Effector memory CD8-positive, alpha-beta T cell (primary cell): ENCODE data around the gene SPECC1L.

Experiments used
- ATAC-seq: fragments of 150-1000 bp; cut with Tn5 transposase; replicated peaks from 2 replicates; pipeline ENCODE4 v1.10.0; 2021; ENCODE audit warnings: mild to moderate bottlenecking, moderate library complexity
- DNase-seq, 3 experiments: peaks; one replicate each; pipeline ENCODE4 v3.0.0; 2021
- H3K27ac Mint-ChIP-seq, 2 donors: one replicate each; pipeline ENCODE4 v1.8.0; 2022; ENCODE audit warnings: mild to moderate bottlenecking in 2 of 2, mixed read lengths in 2 of 2, moderate library complexity in 2 of 2
- H3K27me3 Mint-ChIP-seq, 2 donors: one replicate each; pipeline ENCODE4 v1.8.0; 2022; ENCODE audit warnings: mixed read lengths in 2 of 2
- H3K36me3 Mint-ChIP-seq: one replicate; pipeline ENCODE4 v1.8.0; 2022; ENCODE audit warnings: mild to moderate bottlenecking, moderate library complexity, mixed read lengths; ENCODE audit not compliant: insufficient read depth
- H3K4me1 Mint-ChIP-seq, 2 donors: one replicate each; pipeline ENCODE4 v1.8.0; 2022; ENCODE audit warnings: low read depth in 2 of 2, mixed read lengths in 2 of 2
- H3K4me3 Mint-ChIP-seq, 2 donors: one replicate each; pipeline ENCODE4 v1.8.0; 2022; ENCODE audit warnings: mild to moderate bottlenecking in 2 of 2, mixed read lengths in 2 of 2, moderate library complexity in 2 of 2
- H3K9me3 Mint-ChIP-seq, 2 donors: one replicate each; pipeline ENCODE4 v1.8.0; 2022; ENCODE audit warnings: mixed read lengths in 2 of 2
- total RNA-seq, 9 experiments: gene quantifications; one replicate each; lab custom pipeline; 2026; lab: John Stamatoyannopoulos, UW

Gene SPECC1L, protein sequence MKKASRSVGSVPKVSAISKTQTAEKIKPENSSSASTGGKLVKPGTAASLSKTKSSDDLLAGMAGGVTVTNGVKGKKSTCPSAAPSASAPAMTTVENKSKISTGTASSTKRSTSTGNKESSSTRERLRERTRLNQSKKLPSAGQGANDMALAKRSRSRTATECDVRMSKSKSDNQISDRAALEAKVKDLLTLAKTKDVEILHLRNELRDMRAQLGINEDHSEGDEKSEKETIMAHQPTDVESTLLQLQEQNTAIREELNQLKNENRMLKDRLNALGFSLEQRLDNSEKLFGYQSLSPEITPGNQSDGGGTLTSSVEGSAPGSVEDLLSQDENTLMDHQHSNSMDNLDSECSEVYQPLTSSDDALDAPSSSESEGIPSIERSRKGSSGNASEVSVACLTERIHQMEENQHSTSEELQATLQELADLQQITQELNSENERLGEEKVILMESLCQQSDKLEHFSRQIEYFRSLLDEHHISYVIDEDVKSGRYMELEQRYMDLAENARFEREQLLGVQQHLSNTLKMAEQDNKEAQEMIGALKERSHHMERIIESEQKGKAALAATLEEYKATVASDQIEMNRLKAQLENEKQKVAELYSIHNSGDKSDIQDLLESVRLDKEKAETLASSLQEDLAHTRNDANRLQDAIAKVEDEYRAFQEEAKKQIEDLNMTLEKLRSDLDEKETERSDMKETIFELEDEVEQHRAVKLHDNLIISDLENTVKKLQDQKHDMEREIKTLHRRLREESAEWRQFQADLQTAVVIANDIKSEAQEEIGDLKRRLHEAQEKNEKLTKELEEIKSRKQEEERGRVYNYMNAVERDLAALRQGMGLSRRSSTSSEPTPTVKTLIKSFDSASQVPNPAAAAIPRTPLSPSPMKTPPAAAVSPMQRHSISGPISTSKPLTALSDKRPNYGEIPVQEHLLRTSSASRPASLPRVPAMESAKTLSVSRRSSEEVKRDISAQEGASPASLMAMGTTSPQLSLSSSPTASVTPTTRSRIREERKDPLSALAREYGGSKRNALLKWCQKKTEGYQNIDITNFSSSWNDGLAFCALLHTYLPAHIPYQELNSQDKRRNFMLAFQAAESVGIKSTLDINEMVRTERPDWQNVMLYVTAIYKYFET
- 20.2 to 40.5 (median 29.0) reads per million in 9 experiments for total RNA-seq

- Mint-ChIP-seq H3K27me3 (no peaks in the 10 kb centered on the region), H3K36me3 (peaks cover 7% of the 10 kb centered on the region), H3K27ac (peak within 1 kb of the TSS; percentile 72 to 86), H3K4me1 (peaks cover 20 to 33% of the 10 kb centered on the region in 2 donors), H3K4me3 (peak within 1 kb of the TSS; percentile 82 to 88), H3K9me3 (no peaks in the 10 kb centered on the region)
- DNase-seq (peak; percentile 87 to 91 (median 91)), ATAC-seq (peak; percentile 89)
Observed at GRCh38 chr22:24270556-24271385, at the start of gene SPECC1L. Gene SPECC1L, plus strand, starts transcription at chr22:24270831. Its CDS starts 31,401 bp downstream, at chr22:24302232.

DNA sequence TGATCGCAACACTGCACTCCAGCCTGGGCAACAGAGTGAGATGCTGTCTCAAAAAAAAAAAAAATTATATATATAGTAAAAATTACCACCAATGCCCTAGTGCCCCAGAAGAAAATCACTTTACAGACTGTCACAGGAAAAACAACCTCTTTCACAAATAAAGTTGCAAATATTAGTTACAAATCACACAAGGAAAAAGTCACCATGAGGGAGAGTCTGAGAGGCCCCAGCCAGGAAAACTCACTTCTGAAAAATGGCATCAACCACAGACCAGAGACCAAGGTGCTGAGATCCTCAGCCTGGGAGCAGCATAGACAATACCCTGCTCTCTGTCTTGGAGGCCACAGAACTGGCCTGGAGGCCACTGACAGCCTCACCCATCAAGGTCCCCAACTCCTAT lies 46.2 kb upstream of the SPECC1L start:
- no peak for DNase-seq
- Mint-ChIP-seq H3K4me3 (no peak overlapping the region), H3K4me1 (no peaks in the 10 kb centered on the region), H3K27ac (no peak overlapping the region), H3K27me3 (peaks cover 0 to 8% of the 10 kb centered on the region in 2 donors), H3K9me3 (no peaks in the 10 kb centered on the region), H3K36me3 (no peaks in the 10 kb centered on the region)
- no peak for ATAC-seq

DNA sequence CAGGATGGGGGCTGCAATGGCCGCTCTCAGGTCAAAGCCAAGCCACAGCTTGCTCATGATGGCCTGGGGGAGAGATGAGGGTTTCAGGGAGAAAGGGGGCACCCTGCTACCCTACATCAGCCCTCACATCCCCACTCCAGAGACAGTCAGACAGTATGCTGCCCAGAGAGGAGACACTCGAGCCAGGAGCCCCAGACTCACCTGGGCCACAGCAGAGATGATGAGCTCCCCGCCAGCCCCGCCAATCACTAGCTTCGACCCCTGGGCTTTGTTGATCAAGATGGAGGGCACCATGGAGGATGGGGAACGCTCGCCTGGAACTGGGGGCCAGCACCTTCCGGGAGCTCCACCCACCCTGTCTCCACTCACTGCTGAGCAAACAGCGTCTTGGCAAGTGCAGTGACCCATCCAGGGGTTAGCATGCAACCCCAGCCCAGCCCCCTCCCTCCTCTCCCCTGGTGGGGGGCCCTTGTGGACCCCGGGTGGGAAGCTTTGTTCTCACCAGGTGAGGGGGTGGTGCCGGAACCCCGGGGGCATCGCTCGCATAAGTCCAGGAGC lies 45.5 kb upstream of the SPECC1L start:
- Mint-ChIP-seq H3K27me3 (peaks cover 0 to 2% of the 10 kb centered on the region in 2 donors), H3K9me3 (no peaks in the 10 kb centered on the region), H3K4me3 (no peak overlapping the region), H3K4me1 (no peaks in the 10 kb centered on the region), H3K27ac (no peak overlapping the region), H3K36me3 (no peaks in the 10 kb centered on the region)
- no peak for ATAC-seq
- no peak for DNase-seq

DNA sequence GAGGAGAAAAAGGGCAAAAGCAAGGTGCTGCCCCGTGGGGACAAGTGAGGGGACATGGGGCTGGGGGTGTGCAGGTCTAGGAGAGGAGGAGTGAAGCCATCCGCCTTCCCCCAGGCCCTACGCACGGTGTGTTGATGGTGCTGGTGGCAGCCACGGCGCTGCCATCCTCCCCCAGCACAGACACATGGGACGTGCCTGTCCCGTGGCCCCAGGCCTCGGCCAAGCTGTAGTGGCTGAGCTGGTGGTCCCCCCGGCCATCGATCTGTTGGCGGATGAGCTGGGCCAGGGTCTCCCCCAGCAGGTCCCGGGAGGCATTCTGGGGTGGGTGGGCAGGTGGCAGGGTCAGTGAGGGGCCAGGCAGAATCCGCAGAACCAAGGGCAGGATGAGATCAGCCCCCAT lies 44.7 kb upstream of the SPECC1L start:
- Mint-ChIP-seq H3K36me3 (no peaks in the 10 kb centered on the region), H3K4me3 (no peak overlapping the region), H3K27ac (peak overlapping the region in 1 of 2 donors; percentile 36), H3K9me3 (no peaks in the 10 kb centered on the region), H3K4me1 (no peaks in the 10 kb centered on the region), H3K27me3 (no peaks in the 10 kb centered on the region)
- ATAC-seq (no peak), DNase-seq (no peak)

DNA sequence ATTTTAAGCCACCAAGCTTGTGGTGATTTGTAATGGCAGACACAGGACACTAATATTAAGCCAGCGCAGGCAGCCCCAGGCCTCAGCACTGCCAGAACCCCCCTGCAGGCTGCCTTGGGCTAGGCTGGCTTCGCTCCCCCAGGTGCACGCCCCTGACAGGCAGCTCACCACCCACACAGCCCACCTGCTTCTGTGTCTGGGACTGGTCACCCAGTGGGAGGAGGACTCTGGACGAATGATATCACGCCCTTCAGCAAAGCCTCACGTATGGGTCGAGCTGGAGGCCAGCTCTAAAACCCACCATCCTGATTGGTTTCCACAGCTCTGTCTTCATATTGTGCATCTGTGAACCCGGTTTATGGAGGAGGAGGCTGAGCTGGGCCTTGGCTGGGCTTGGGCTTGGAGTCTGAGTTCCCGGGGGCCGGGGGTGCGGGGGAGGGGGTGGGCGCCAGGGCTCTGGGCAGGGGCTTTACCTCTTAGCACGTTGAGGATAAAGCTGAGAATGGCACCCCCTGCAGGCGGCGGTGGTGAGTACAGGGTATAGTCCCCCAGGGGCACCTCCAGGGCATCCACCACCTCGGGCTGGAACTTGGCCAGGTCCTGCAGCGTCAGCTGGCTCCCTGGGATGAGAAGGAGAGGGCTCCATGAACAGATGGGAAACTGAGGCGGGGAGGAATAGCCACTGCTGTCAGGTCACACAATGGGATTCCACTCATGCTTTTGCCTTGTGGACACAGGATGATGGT lies 39.5 kb upstream of the SPECC1L start:
- Mint-ChIP-seq H3K27me3 (peaks cover 0 to 4% of the 10 kb centered on the region in 2 donors), H3K36me3 (no peaks in the 10 kb centered on the region), H3K27ac (peak overlapping the region in 1 of 2 donors; percentile 11), H3K9me3 (no peaks in the 10 kb centered on the region), H3K4me1 (peaks cover 2 to 3% of the 10 kb centered on the region in 2 donors), H3K4me3 (no peak overlapping the region)
- ATAC-seq (peak; percentile 71), DNase-seq (peak; percentile 56 to 59 (median 59))

GRCh38 chr22:24231706-24232105 lies 38.9 kb upstream of the SPECC1L start:
- Mint-ChIP-seq H3K36me3 (no peaks in the 10 kb centered on the region), H3K4me1 (peaks cover 2 to 3% of the 10 kb centered on the region in 2 donors), H3K27me3 (peaks cover 0 to 4% of the 10 kb centered on the region in 2 donors), H3K9me3 (no peaks in the 10 kb centered on the region), H3K27ac (peak overlapping the region in 1 of 2 donors; percentile 11), H3K4me3 (no peak overlapping the region)
- no peak for DNase-seq
- no peak for ATAC-seq

DNA sequence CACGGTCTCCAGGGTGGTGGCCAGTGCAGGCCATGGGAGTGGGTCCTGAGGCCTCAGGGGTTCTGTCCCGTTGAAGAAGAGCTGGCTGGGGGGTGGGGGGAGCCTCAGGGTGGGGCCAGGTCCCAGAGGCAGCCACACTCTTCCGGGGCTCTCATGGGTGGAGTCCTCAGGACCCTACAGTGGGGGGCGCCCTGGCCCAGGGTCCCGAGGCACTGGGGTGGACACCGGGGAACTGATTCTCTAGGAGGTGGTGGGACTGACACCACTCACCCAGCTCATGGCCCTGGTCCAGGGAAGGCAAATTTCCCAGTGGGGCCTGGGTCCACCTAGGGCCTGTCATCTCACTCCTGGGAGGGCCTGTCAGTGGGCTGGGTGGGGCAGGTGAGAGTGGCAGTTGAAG lies 38.5 kb upstream of the SPECC1L start:
- no peaks in the 10 kb centered on the region for H3K36me3 Mint-ChIP-seq
- H3K27me3 Mint-ChIP-seq, result peaks cover 0 to 4% of the 10 kb centered on the region in 2 donors
- H3K4me1 Mint-ChIP-seq, result peaks cover 2 to 3% of the 10 kb centered on the region in 2 donors
- H3K9me3 Mint-ChIP-seq, result no peaks in the 10 kb centered on the region
- H3K4me3 Mint-ChIP-seq, result no peak overlapping the region
- no peak overlapping the region for H3K27ac Mint-ChIP-seq
- no peak for ATAC-seq
- no peak for DNase-seq

- ATAC-seq (no peak), DNase-seq (no peak)
- Mint-ChIP-seq H3K9me3 (no peaks in the 10 kb centered on the region), H3K36me3 (no peaks in the 10 kb centered on the region), H3K4me1 (peaks cover 2 to 3% of the 10 kb centered on the region in 2 donors), H3K27ac (no peak overlapping the region), H3K4me3 (no peak overlapping the region), H3K27me3 (peaks cover 0 to 4% of the 10 kb centered on the region in 2 donors)
Observed at GRCh38 chr22:24232725-24233124, 37.9 kb upstream of the SPECC1L start.

GRCh38 chr22:24233235-24233634 lies 37.4 kb upstream of the SPECC1L start:
- H3K4me3 Mint-ChIP-seq, result no peak overlapping the region
- no peaks in the 10 kb centered on the region for H3K9me3 Mint-ChIP-seq
- H3K36me3 Mint-ChIP-seq, result no peaks in the 10 kb centered on the region
- no peak for DNase-seq
- H3K27me3 Mint-ChIP-seq, result peaks cover 0 to 4% of the 10 kb centered on the region in 2 donors
- ATAC-seq, result no peak
- H3K4me1 Mint-ChIP-seq, result peaks cover 2 to 3% of the 10 kb centered on the region in 2 donors
- H3K27ac Mint-ChIP-seq, result no peak overlapping the region

DNA sequence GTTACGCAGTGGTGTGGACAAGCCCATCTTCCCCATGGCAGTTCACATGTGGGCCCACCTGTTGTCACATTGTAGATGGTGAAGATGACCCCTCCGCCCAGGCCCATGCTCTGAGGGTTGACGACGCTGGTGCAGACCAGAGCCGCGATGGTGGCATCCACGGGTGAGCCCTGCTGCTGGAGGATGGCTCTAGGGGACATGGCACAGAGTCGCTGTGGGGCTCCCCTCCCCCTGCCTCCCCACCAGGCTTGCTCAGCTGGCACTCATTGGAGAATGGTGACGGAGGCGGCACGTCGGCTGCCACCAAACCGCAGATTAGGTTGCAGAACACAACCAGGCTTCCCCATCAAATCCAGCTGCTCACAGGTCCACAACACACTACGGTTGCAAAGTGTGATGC lies 36.8 kb upstream of the SPECC1L start:
- Mint-ChIP-seq H3K4me1 (peaks cover 2 to 3% of the 10 kb centered on the region in 2 donors), H3K9me3 (no peaks in the 10 kb centered on the region), H3K27ac (no peak overlapping the region), H3K4me3 (no peak overlapping the region), H3K36me3 (no peaks in the 10 kb centered on the region), H3K27me3 (peaks cover 0 to 4% of the 10 kb centered on the region in 2 donors)
- no peak for ATAC-seq
- no peak for DNase-seq

GRCh38 chr22:24235315-24235714 lies 35.3 kb upstream of the SPECC1L start:
- no peaks in the 10 kb centered on the region for H3K36me3 Mint-ChIP-seq
- no peak overlapping the region for H3K4me3 Mint-ChIP-seq
- no peaks in the 10 kb centered on the region for H3K9me3 Mint-ChIP-seq
- H3K27me3 Mint-ChIP-seq, result peaks cover 0 to 4% of the 10 kb centered on the region in 2 donors
- peaks cover 2 to 3% of the 10 kb centered on the region in 2 donors for H3K4me1 Mint-ChIP-seq
- no peak overlapping the region for H3K27ac Mint-ChIP-seq
- ATAC-seq (no peak), DNase-seq (no peak)

- Mint-ChIP-seq H3K27ac (no peak overlapping the region), H3K9me3 (no peaks in the 10 kb centered on the region), H3K4me3 (no peak overlapping the region), H3K27me3 (no peaks in the 10 kb centered on the region), H3K36me3 (no peaks in the 10 kb centered on the region), H3K4me1 (no peaks in the 10 kb centered on the region)
- DNase-seq (no peak), ATAC-seq (no peak)
Observed at GRCh38 chr22:24236656-24237055, 34.0 kb upstream of the SPECC1L start.
